ENCODE measurements around the gene PLOD1.

Gene PLOD1

DNA sequence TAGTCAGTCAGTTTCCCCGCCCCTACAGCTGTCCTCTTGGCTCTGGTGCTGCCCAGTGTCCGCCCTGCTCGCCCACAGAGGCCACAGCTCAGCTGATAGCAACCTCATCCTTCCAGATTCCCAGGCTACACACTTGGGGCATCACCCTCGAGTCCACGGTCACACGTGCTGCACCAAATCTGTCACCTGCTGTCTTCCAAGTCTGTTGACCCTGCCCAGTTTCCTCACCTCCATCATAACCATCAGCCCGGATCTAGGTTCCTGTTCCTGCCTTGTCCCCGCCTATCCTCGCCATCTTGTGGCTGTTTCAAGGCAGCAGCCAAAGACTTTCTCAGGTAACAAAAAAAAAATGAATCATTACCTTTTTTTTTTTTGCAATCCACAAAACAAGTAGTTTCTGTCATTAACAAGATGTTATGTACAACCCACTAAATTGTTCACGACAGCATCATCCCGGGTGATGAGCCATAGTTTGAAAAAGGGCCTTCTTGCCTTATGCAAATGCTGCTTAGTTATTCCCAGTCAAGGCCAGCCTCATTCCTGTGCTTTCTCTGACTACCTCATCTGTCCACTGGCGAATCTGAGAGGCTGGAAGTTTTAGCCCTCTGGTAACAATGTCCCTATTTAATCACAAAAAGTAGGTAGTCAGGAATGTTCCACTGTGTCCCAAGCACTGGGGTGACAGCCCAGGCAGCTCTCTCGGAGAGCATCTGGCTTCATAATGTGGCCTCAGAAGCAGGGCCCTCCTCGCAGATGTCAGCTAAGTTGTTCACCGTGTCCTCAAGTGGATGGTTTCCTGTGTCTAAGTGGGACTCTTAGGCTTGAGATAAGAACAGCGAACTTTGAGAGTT, 79.8 kb downstream of the PLOD1 start:
- no peak overlapping the region for H3K4ac ChIP-seq (ENCODE audit: low read length)
- no peak overlapping the region for H2AFZ ChIP-seq (ENCODE audit: low read length)
- H3K79me1 ChIP-seq (ENCODE audit: low read depth, low read length): no peaks in the 10 kb centered on the region
- H3K27me3 ChIP-seq (ENCODE audit: control insufficient read depth in 3 of 3, insufficient read depth in 3 of 3, low read depth in 1 of 3, low read length in 3 of 3): no peaks in the 10 kb centered on the region
- H2BK12ac ChIP-seq (ENCODE audit: low read length): no peak overlapping the region
- no peak overlapping the region for H3K4me2 ChIP-seq (ENCODE audit: insufficient read depth, low read length, poor library complexity, severe bottlenecking)
- H3K27ac ChIP-seq (replicated peaks; ENCODE audit: low read length): peak overlapping the region; percentile 26
- H2BK15ac ChIP-seq (ENCODE audit: low read length): no peak overlapping the region
- H2AK5ac ChIP-seq (ENCODE audit: low read depth, low read length): peak overlapping the region; percentile 58
- H3K9ac ChIP-seq (ENCODE audit: low read depth, low read length, poor library complexity): no peak overlapping the region
- no peak overlapping the region for H2BK120ac ChIP-seq (ENCODE audit: low read depth, low read length)
- H3K18ac ChIP-seq (ENCODE audit: low read length): peak overlapping the region; percentile 58
- H3K4me1 ChIP-seq (ENCODE audit: control insufficient read depth in 2 of 2, insufficient read depth in 1 of 2, low read depth in 1 of 2, low read length in 2 of 2): no peaks in the 10 kb centered on the region
- no peak overlapping the region for H2BK5ac ChIP-seq (ENCODE audit: low read length)
- no CpG with 5 or more reads among the region's 16 CpGs for WGBS, 2 donors (ENCODE audit: extremely low coverage in 2 of 2, insufficient read length in 2 of 2, insufficient replicate concordance in 1 of 2)
- H4K8ac ChIP-seq (ENCODE audit: low read depth, low read length): no peak overlapping the region
- H3K14ac ChIP-seq (ENCODE audit: low read length): no peak overlapping the region
- H3K36me3 ChIP-seq (replicated peaks in 1 of 2; ENCODE audit: control insufficient read depth in 2 of 2, insufficient read depth in 2 of 2, low read length in 2 of 2): peaks cover 33 to 42% of the 10 kb centered on the region in 2 donors
- H3K4me3 ChIP-seq (ENCODE audit: low read length in 2 of 2): no peak overlapping the region
- peaks cover 0 to 2% of the 10 kb centered on the region in 2 donors for H3K9me3 ChIP-seq (replicated peaks in 1 of 2; ENCODE audit: control insufficient read depth in 2 of 2, insufficient read depth in 1 of 2, low read depth in 1 of 2, low read length in 2 of 2)
- H3K23ac ChIP-seq (ENCODE audit: low read depth, low read length, poor library complexity): no peak overlapping the region
- H4K91ac ChIP-seq (ENCODE audit: low read depth, low read length, poor library complexity): no peak overlapping the region
- DNase-seq (ENCODE audit: low spot score): no peak

DNA sequence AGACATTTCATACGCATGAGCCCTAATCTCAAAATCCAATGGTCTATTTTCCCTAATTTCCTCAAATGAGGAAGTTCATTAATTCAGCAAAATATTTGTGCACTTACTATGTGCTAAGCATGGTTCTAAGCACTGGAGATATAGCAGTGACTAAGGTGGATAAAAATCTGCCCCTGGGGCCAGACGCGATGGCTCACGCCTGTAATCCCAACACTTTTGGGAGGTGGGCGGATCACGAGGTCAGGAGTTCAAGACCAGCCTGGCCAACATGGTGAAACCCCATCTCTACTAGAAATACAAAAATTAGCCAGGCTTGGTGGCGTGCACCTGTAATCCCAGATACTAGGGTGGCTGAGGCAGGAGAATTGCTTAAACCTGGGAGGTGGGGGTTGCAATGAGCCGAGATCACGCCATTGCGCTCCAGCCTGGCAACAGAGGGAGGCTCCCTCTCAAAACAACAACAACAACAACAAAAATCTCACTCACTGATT, 80.5 kb downstream of the PLOD1 start:
- Histone ChIP-seq H3K14ac (ENCODE audit: low read length) (no peak overlapping the region), H3K9ac (ENCODE audit: low read depth, low read length, poor library complexity) (no peak overlapping the region), H3K27me3 (ENCODE audit: control insufficient read depth in 3 of 3, insufficient read depth in 3 of 3, low read depth in 1 of 3, low read length in 3 of 3) (no peaks in the 10 kb centered on the region), H3K36me3 (replicated peaks in 1 of 2; ENCODE audit: control insufficient read depth in 2 of 2, insufficient read depth in 2 of 2, low read length in 2 of 2) (peaks cover 28 to 35% of the 10 kb centered on the region in 2 donors), H3K4ac (ENCODE audit: low read length) (no peak overlapping the region), H4K8ac (ENCODE audit: low read depth, low read length) (no peak overlapping the region), H3K79me1 (ENCODE audit: low read depth, low read length) (no peaks in the 10 kb centered on the region), H4K91ac (ENCODE audit: low read depth, low read length, poor library complexity) (no peak overlapping the region), H3K18ac (ENCODE audit: low read length) (no peak overlapping the region), H2BK120ac (ENCODE audit: low read depth, low read length) (no peak overlapping the region), H3K27ac (replicated peaks; ENCODE audit: low read length) (no peak overlapping the region), H2BK12ac (ENCODE audit: low read length) (no peak overlapping the region), H3K4me2 (ENCODE audit: insufficient read depth, low read length, poor library complexity, severe bottlenecking) (no peak overlapping the region), H3K23ac (ENCODE audit: low read depth, low read length, poor library complexity) (no peak overlapping the region), H2AFZ (ENCODE audit: low read length) (no peak overlapping the region), H3K4me1 (ENCODE audit: control insufficient read depth in 2 of 2, insufficient read depth in 1 of 2, low read depth in 1 of 2, low read length in 2 of 2) (peaks cover 0 to under 1% of the 10 kb centered on the region in 2 donors), H2BK15ac (ENCODE audit: low read length) (no peak overlapping the region), H2BK5ac (ENCODE audit: low read length) (no peak overlapping the region), H2AK5ac (ENCODE audit: low read depth, low read length) (no peak overlapping the region), H3K4me3 (ENCODE audit: low read length in 2 of 2) (no peak overlapping the region), H3K9me3 (replicated peaks in 1 of 2; ENCODE audit: control insufficient read depth in 2 of 2, insufficient read depth in 1 of 2, low read depth in 1 of 2, low read length in 2 of 2) (peaks cover 0 to 2% of the 10 kb centered on the region in 2 donors)
- no CpG with 5 or more reads among the region's 10 CpGs for WGBS, 2 donors (ENCODE audit: extremely low coverage in 2 of 2, insufficient read length in 2 of 2, insufficient replicate concordance in 1 of 2)
- DNase-seq (ENCODE audit: low spot score): no peak

DNA sequence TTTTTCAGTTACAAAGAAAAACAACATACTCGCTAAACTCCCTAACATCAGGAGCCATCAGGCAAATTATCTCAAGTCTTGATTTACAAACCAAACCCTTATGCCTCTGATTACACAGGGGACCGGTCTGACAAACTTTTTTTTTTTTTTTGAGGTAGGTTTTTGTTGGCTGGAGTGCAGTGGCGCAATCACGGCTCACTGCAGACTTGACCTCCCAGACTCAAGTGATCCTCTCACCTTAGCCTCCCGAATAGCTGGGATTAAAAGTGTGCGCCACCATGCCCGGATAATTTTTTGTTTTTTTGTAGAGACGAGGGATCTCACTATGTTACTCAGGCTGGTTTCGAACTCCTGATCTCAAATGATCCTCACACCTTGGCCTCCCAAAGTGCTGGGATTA, 81.0 kb downstream of the PLOD1 start:
- no peak overlapping the region for H4K91ac ChIP-seq (ENCODE audit: low read depth, low read length, poor library complexity)
- H2AK5ac ChIP-seq (ENCODE audit: low read depth, low read length): no peak overlapping the region
- WGBS, 2 donors (ENCODE audit: extremely low coverage in 2 of 2, insufficient read length in 2 of 2, insufficient replicate concordance in 1 of 2): 100% methylated on average over 1 of the region's 9 CpGs; no CpG with 5 or more reads in 1 of the 2 donors

DNA sequence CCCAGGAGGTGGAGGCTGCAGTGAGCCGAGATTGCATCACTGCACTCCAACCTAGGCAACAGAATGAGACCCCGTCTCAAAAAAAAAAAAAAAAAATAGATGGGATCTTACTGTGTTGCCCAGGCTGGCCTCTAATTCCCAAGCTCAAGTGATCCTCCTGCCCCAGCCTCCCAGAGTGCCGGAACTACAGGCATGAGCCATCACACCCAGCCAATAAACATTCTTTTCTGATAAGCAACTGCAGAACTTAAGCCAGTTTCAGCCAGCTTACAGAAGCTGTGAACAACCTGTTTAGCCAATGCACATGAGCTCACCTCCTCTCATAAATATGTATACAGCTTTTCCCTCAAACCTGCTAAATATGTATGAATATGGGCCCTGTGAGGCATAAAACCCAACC, 81.7 kb downstream of the PLOD1 start:
- H2BK12ac ChIP-seq (ENCODE audit: low read length): no peak overlapping the region

More for the DNA sequence above, 81.0 kb downstream of the PLOD1 start:
- Histone ChIP-seq H4K8ac (ENCODE audit: low read depth, low read length) (no peak overlapping the region), H3K14ac (ENCODE audit: low read length) (no peak overlapping the region), H3K4ac (ENCODE audit: low read length) (no peak overlapping the region), H3K4me3 (ENCODE audit: low read length in 2 of 2) (no peak overlapping the region), H3K23ac (ENCODE audit: low read depth, low read length, poor library complexity) (no peak overlapping the region), H2BK5ac (ENCODE audit: low read length) (no peak overlapping the region), H3K9me3 (replicated peaks in 1 of 2; ENCODE audit: control insufficient read depth in 2 of 2, insufficient read depth in 1 of 2, low read depth in 1 of 2, low read length in 2 of 2) (peaks cover 0 to 2% of the 10 kb centered on the region in 2 donors), H2BK15ac (ENCODE audit: low read length) (no peak overlapping the region), H3K36me3 (replicated peaks in 1 of 2; ENCODE audit: control insufficient read depth in 2 of 2, insufficient read depth in 2 of 2, low read length in 2 of 2) (peaks cover 24 to 31% of the 10 kb centered on the region in 2 donors), H3K27me3 (ENCODE audit: control insufficient read depth in 3 of 3, insufficient read depth in 3 of 3, low read depth in 1 of 3, low read length in 3 of 3) (no peaks in the 10 kb centered on the region), H2AFZ (ENCODE audit: low read length) (no peak overlapping the region), H3K4me1 (ENCODE audit: control insufficient read depth in 2 of 2, insufficient read depth in 1 of 2, low read depth in 1 of 2, low read length in 2 of 2) (peaks cover 2 to 3% of the 10 kb centered on the region in 2 donors), H3K79me1 (ENCODE audit: low read depth, low read length) (no peaks in the 10 kb centered on the region), H3K9ac (ENCODE audit: low read depth, low read length, poor library complexity) (no peak overlapping the region), H3K4me2 (ENCODE audit: insufficient read depth, low read length, poor library complexity, severe bottlenecking) (no peak overlapping the region), H3K18ac (ENCODE audit: low read length) (no peak overlapping the region), H2BK12ac (ENCODE audit: low read length) (no peak overlapping the region), H2BK120ac (ENCODE audit: low read depth, low read length) (no peak overlapping the region), H3K27ac (replicated peaks; ENCODE audit: low read length) (no peak overlapping the region)
- no peak for DNase-seq (ENCODE audit: low spot score)

More for the DNA sequence above, 81.7 kb downstream of the PLOD1 start:
- no peak overlapping the region for H3K9ac ChIP-seq (ENCODE audit: low read depth, low read length, poor library complexity)
- DNase-seq (ENCODE audit: low spot score): no peak
- no peak overlapping the region for H3K14ac ChIP-seq (ENCODE audit: low read length)
- H3K79me1 ChIP-seq (ENCODE audit: low read depth, low read length): peaks cover 2% of the 10 kb centered on the region
- no peak overlapping the region for H3K4ac ChIP-seq (ENCODE audit: low read length)
- H3K4me2 ChIP-seq (ENCODE audit: insufficient read depth, low read length, poor library complexity, severe bottlenecking): no peak overlapping the region
- no peak overlapping the region for H2AFZ ChIP-seq (ENCODE audit: low read length)
- H3K23ac ChIP-seq (ENCODE audit: low read depth, low read length, poor library complexity): no peak overlapping the region
- H2BK120ac ChIP-seq (ENCODE audit: low read depth, low read length): no peak overlapping the region
- no peak overlapping the region for H2AK5ac ChIP-seq (ENCODE audit: low read depth, low read length)
- H2BK15ac ChIP-seq (ENCODE audit: low read length): no peak overlapping the region
- no peak overlapping the region for H3K4me3 ChIP-seq (ENCODE audit: low read length in 2 of 2)
- no peak overlapping the region for H2BK5ac ChIP-seq (ENCODE audit: low read length)
- H3K27me3 ChIP-seq (ENCODE audit: control insufficient read depth in 3 of 3, insufficient read depth in 3 of 3, low read depth in 1 of 3, low read length in 3 of 3): no peaks in the 10 kb centered on the region
- H4K8ac ChIP-seq (ENCODE audit: low read depth, low read length): no peak overlapping the region
- no peak overlapping the region for H3K18ac ChIP-seq (ENCODE audit: low read length)
- H3K27ac ChIP-seq (replicated peaks; ENCODE audit: low read length): no peak overlapping the region
- no peaks in the 10 kb centered on the region for H3K9me3 ChIP-seq (replicated peaks in 1 of 2; ENCODE audit: control insufficient read depth in 2 of 2, insufficient read depth in 1 of 2, low read depth in 1 of 2, low read length in 2 of 2)
- WGBS, 2 donors (ENCODE audit: extremely low coverage in 2 of 2, insufficient read length in 2 of 2, insufficient replicate concordance in 1 of 2): no CpG with 5 or more reads among the region's 3 CpGs
- peaks cover 17 to 24% of the 10 kb centered on the region in 2 donors for H3K36me3 ChIP-seq (replicated peaks in 1 of 2; ENCODE audit: control insufficient read depth in 2 of 2, insufficient read depth in 2 of 2, low read length in 2 of 2)
- no peak overlapping the region for H4K91ac ChIP-seq (ENCODE audit: low read depth, low read length, poor library complexity)
- peaks cover 2 to 3% of the 10 kb centered on the region in 2 donors for H3K4me1 ChIP-seq (ENCODE audit: control insufficient read depth in 2 of 2, insufficient read depth in 1 of 2, low read depth in 1 of 2, low read length in 2 of 2)

All from neuronal stem cell (in vitro differentiated cells).